Osteoblast (primary cell): Measurements from ENCODE around the gene PKIB. TPM values are rescaled to one million over a fixed set of nuclear protein-coding genes. Genes with fewer than 3 reads are reported as not detected.
"Not testable (repeated sequence)": the region's sequence is repeated elsewhere in the genome, so short reads cannot be mapped to it uniquely, and the experiment has no call there.

Source experiments
- DNase-seq: peaks from one replicate; pipeline ENCODE4 v3.0.0; 2011; ENCODE audit warnings: low spot score, mixed read lengths; ENCODE audit not compliant: insufficient read length; ENCODE audit errors: missing footprints
- H2AFZ ChIP-seq: 2 replicates; pipeline ENCODE4 v1.6.0; 2011; ENCODE audit warnings: mild to moderate bottlenecking, low read length
- H3K27ac ChIP-seq: 2 replicates; pipeline ENCODE4 v1.5.1; 2011; ENCODE audit warnings: mild to moderate bottlenecking, low read depth, low read length, moderate library complexity
- H3K27me3 ChIP-seq: 2 replicates; pipeline ENCODE4 v1.6.0; 2012; ENCODE audit warnings: mild to moderate bottlenecking, control low read depth, inconsistent platforms, low read length, moderate library complexity; ENCODE audit not compliant: insufficient read depth
- H3K36me3 ChIP-seq: 2 replicates; pipeline ENCODE4 v1.5.1; 2011; ENCODE audit warnings: mild to moderate bottlenecking, low read length, control low read depth, moderate library complexity; ENCODE audit not compliant: insufficient read depth
- H3K4me1 ChIP-seq: 2 replicates; pipeline ENCODE4 v1.5.1; 2011; ENCODE audit warnings: mild to moderate bottlenecking, low read length, control low read depth, moderate library complexity; ENCODE audit not compliant: insufficient read depth
- H3K4me2 ChIP-seq: 2 replicates; pipeline ENCODE4 v1.6.0; 2011; ENCODE audit warnings: mild to moderate bottlenecking, low read length; ENCODE audit not compliant: insufficient read depth
- H3K4me3 ChIP-seq: fragments of 200-600 bp; sonication (generic); 3 replicates; pipeline ENCODE4 v1.5.1; 2012; ENCODE audit warnings: mild to moderate bottlenecking, low read length, inconsistent platforms; ENCODE audit not compliant: insufficient read depth
- H3K79me2 ChIP-seq: 2 replicates; pipeline ENCODE4 v1.6.0; 2012; ENCODE audit warnings: mild to moderate bottlenecking, low read length, control low read depth, inconsistent platforms; ENCODE audit not compliant: insufficient read depth
- H3K9me3 ChIP-seq: 2 replicates; pipeline ENCODE4 v1.5.1; 2011; ENCODE audit warnings: low read depth, low read length, control low read depth
- H4K20me1 ChIP-seq: 2 replicates; pipeline ENCODE4 v1.6.0; 2012; ENCODE audit warnings: mild to moderate bottlenecking, low read length, control low read depth; ENCODE audit not compliant: insufficient read depth
- total RNA-seq: library from RNA; depleted of rRNA; stranded (reverse); fragments of >200 nt; gene quantifications from 2 replicates; pipeline ENCODE4 v1.2.3, GENCODE V29; 2012
- TF ChIP-seq, protein P1 (sequence below): IDR thresholded peaks from 2 replicates; pipeline ENCODE4 v1.5.1; 2011; ENCODE audit warnings: mild to moderate bottlenecking, low read depth, low read length, moderate library complexity; ENCODE audit errors: extremely low read depth

Gene PKIB
- total RNA-seq, 1 donor, result 0.72 TPM

DNA sequence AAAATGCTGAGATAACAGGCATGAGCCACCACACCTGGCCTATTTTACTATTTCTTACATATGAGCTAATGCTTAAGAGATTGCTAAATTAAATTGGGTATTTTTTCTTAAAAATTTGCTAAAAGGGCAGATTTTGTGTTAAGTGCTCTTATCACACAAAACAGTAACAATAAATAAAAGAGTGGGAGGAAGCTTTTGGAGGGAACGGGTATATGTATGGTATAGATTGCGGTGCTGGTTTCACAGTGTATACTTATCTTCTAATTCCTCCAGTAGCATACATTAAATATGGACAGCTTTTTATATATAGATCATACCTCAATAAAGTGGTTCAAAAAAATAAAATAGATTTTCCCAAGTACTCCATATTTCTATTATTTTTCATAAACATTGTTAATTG lies 129.9 kb downstream of the PKIB start:
- DNase-seq, result no peak
- no peak overlapping the region for H3K27ac ChIP-seq
- no peaks in the 10 kb centered on the region for H3K79me2 ChIP-seq
- no peak overlapping the region for H3K4me3 ChIP-seq
- no peaks in the 10 kb centered on the region for H3K36me3 ChIP-seq
- TF ChIP-seq, protein P1, sequence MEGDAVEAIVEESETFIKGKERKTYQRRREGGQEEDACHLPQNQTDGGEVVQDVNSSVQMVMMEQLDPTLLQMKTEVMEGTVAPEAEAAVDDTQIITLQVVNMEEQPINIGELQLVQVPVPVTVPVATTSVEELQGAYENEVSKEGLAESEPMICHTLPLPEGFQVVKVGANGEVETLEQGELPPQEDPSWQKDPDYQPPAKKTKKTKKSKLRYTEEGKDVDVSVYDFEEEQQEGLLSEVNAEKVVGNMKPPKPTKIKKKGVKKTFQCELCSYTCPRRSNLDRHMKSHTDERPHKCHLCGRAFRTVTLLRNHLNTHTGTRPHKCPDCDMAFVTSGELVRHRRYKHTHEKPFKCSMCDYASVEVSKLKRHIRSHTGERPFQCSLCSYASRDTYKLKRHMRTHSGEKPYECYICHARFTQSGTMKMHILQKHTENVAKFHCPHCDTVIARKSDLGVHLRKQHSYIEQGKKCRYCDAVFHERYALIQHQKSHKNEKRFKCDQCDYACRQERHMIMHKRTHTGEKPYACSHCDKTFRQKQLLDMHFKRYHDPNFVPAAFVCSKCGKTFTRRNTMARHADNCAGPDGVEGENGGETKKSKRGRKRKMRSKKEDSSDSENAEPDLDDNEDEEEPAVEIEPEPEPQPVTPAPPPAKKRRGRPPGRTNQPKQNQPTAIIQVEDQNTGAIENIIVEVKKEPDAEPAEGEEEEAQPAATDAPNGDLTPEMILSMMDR, result no peak
- no peaks in the 10 kb centered on the region for H3K4me1 ChIP-seq
- H3K4me2 ChIP-seq, result no peak overlapping the region
- peaks cover 3% of the 10 kb centered on the region for H3K27me3 ChIP-seq
- H4K20me1 ChIP-seq, result no peaks in the 10 kb centered on the region
- H2AFZ ChIP-seq, result no peak overlapping the region
- H3K9me3 ChIP-seq, result no peaks in the 10 kb centered on the region

DNA sequence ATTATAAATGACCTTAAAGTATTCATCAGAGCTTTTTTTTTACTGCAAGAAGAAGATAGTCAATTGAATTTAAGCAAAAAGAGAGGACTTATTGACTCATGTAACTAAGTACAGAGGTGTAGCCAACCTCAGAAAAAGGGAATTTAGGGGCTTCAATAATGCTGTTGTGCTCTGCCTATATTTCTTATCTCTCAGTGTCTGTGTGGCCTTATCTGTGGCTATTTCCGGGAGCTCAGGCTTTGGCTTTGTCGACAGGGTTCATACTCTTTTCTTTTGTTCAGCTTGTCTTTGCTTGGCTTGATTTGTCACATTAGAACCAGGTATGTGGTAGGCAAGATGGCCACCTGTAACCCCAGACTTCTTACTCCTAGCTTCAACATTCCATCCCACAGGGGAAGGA lies 130.7 kb downstream of the PKIB start:
- TF ChIP-seq, protein P1, result no peak
- DNase-seq, result no peak
- no peak overlapping the region for H3K27ac ChIP-seq
- no peak overlapping the region for H2AFZ ChIP-seq
- no peak overlapping the region for H3K4me2 ChIP-seq
- H3K79me2 ChIP-seq, result no peaks in the 10 kb centered on the region
- no peaks in the 10 kb centered on the region for H3K4me1 ChIP-seq
- H3K9me3 ChIP-seq, result no peaks in the 10 kb centered on the region
- no peak overlapping the region for H3K4me3 ChIP-seq
- H3K27me3 ChIP-seq, result peaks cover 3% of the 10 kb centered on the region
- no peaks in the 10 kb centered on the region for H4K20me1 ChIP-seq
- H3K36me3 ChIP-seq, result no peaks in the 10 kb centered on the region

DNA sequence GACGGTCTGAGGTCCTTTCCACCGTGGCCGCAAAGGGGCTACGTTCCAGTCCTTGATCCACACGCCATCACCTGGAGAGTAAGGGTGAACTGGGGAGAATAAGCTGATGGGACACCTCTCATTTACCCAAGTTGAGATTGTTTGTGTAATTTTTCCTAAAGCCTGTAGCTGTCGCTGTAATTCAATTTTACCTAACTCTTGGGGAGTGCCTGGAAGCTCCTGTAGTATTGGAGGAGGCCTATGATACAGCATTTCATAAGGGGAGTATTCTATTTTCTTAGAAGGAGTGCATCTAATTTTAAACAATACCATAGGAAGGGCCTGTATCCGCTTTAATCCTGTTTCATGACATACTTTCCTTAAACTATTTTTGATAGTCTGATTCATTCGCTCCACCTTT lies 134.0 kb downstream of the PKIB start:
- H3K4me3 ChIP-seq, H3K4me2 ChIP-seq, H2AFZ ChIP-seq, H3K27me3 ChIP-seq, H3K79me2 ChIP-seq, H3K36me3 ChIP-seq, H3K27ac ChIP-seq, H3K4me1 ChIP-seq, H4K20me1 ChIP-seq, H3K9me3 ChIP-seq: not testable (repeated sequence)
- DNase-seq, result peak; percentile 45
- TF ChIP-seq, protein P1, result peak; percentile 44

DNA sequence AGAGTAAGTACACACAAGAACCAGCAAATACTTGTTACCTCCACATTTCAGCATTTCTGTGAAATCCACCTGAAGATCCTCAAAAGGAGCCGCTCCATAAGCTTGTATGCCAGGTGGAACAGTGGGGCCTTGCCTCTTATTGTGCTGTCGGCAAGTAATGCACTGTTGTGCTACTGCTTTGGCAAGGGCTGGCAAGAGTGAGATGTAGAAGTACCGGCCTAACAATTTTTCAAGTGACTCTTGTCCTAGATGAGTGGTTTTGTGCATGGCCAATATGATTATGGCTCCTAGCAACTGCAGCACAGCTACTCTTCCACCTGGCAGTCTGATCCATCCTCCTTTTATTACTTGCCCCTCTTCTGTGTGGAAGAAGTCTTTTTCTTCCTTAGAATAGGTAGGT lies 134.7 kb downstream of the PKIB start:
- not testable (repeated sequence) for H4K20me1 ChIP-seq, H3K9me3 ChIP-seq, DNase-seq, H3K4me1 ChIP-seq, H3K27me3 ChIP-seq, H3K27ac ChIP-seq, H3K4me2 ChIP-seq, H2AFZ ChIP-seq, H3K79me2 ChIP-seq, H3K36me3 ChIP-seq, H3K4me3 ChIP-seq

DNA sequence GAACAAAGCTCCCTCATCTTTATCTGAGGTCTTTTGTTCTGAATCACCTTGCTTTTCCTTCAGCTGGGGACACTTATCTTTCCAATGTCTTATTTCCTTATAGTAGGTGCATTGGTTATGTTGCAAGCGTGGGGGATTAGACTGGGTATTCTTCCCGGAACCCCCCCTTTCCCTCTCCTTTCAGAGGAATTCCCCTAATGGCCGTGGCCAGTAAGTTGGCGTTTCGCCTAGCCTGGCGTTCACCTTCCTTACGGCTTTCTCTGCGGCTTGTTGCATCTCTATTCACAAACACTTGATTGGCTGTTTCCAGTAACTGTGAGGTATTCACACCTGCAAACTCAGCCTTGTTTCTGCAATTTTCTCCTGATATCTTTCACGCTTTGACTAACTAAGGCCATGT lies 136.5 kb downstream of the PKIB start:
- DNase-seq, result no peak
- TF ChIP-seq, protein P1, result no peak
- Histone ChIP-seq H2AFZ (no peak overlapping the region), H3K36me3 (no peaks in the 10 kb centered on the region), H3K79me2 (no peaks in the 10 kb centered on the region), H3K4me1 (no peaks in the 10 kb centered on the region), H3K4me2 (no peak overlapping the region), H3K27ac (no peak overlapping the region), H4K20me1 (no peaks in the 10 kb centered on the region), H3K9me3 (no peaks in the 10 kb centered on the region), H3K4me3 (no peak overlapping the region), H3K27me3 (no peaks in the 10 kb centered on the region)
